ENCODE measurements around the gene CARHSP1.

Gene CARHSP1

GRCh38 chr16:8852534-8852933 is 16.3 kb downstream of the CARHSP1 start:
- no peak overlapping the region for H3K4me3 ChIP-seq (ENCODE audit: low read depth, low read length)
- no peak for DNase-seq (ENCODE audit: low read depth)
- no peak for TF ChIP-seq CTCF (conservative IDR thresholded peaks at IDR 0.05; ENCODE audit: low read depth, low read length)

GRCh38 chr16:8851761-8852403 is 16.9 kb downstream of the CARHSP1 start:
- DNase-seq (ENCODE audit: low read depth) = no peak
- no peak overlapping the region for H3K4me3 ChIP-seq (ENCODE audit: low read depth, low read length)
- TF ChIP-seq CTCF (conservative IDR thresholded peaks at IDR 0.05; ENCODE audit: low read depth, low read length) = no peak

- no peak for TF ChIP-seq CTCF (conservative IDR thresholded peaks at IDR 0.05; ENCODE audit: low read depth, low read length)
- no peak overlapping the region for H3K4me3 ChIP-seq (ENCODE audit: low read depth, low read length)
- DNase-seq (ENCODE audit: low read depth) = peak; percentile 82
Observed at GRCh38 chr16:8850279-8850885, 18.4 kb downstream of the CARHSP1 start.

- DNase-seq (ENCODE audit: low read depth) = peak; percentile 96
- no peak for TF ChIP-seq CTCF (conservative IDR thresholded peaks at IDR 0.05; ENCODE audit: low read depth, low read length)
- H3K4me3 ChIP-seq (ENCODE audit: low read depth, low read length) = no peak overlapping the region
Observed at GRCh38 chr16:8849411-8850011, 19.3 kb downstream of the CARHSP1 start.

- TF ChIP-seq CTCF (conservative IDR thresholded peaks at IDR 0.05; ENCODE audit: low read depth, low read length) = no peak
Observed at GRCh38 chr16:8848939-8849391, 19.8 kb downstream of the CARHSP1 start.

GRCh38 chr16:8848231-8848938 is 20.4 kb downstream of the CARHSP1 start:
- DNase-seq (ENCODE audit: low read depth) = peak; percentile 30
- H3K4me3 ChIP-seq (ENCODE audit: low read depth, low read length) = no peak overlapping the region
- no peak for TF ChIP-seq CTCF (conservative IDR thresholded peaks at IDR 0.05; ENCODE audit: low read depth, low read length)

More at GRCh38 chr16:8848939-8849391, 19.8 kb downstream of the CARHSP1 start:
- no peak overlapping the region for H3K4me3 ChIP-seq (ENCODE audit: low read depth, low read length)
- DNase-seq (ENCODE audit: low read depth) = peak; percentile 65
